GM18867 (cell line): ENCODE results near the gene ZNF860.
A peak's percentile ranks its signal among the peaks of the same experiment; 100 is the strongest.

Experiments
- ATAC-seq: cut with Tn5 transposase; IDR thresholded peaks from one replicate; pipeline ENCODE4 v1.9.1; 2021; ENCODE audit warnings: mild to moderate bottlenecking, moderate library complexity; ENCODE audit not compliant: unreplicated experiment

The ZNF860 gene

GRCh38 chr3:31981206-31982181, at the start of gene ZNF860, which contains the start of gene OSBPL10:
Gene ZNF860 (plus strand): TSS chr3:31981750. CDS start chr3:31989080, 7,330 bp downstream.
Gene OSBPL10 (minus strand): TSS chr3:31981262. CDS start chr3:31981179, 83 bp downstream.
- ATAC-seq = peak; percentile 29

- no peak for ATAC-seq
Measured at GRCh38 chr3:31932990-31933389, 48.6 kb upstream of the ZNF860 start.

GRCh38 chr3:31934018-31934417, 47.5 kb upstream of the ZNF860 start:
- no peak for ATAC-seq

GRCh38 chr3:31934866-31935265, 46.7 kb upstream of the ZNF860 start:
- ATAC-seq = no peak

GRCh38 chr3:31936420-31937060, 45.0 kb upstream of the ZNF860 start:
- ATAC-seq = no peak

GRCh38 chr3:31937225-31937624, 44.3 kb upstream of the ZNF860 start:
- ATAC-seq = no peak

GRCh38 chr3:31942446-31942845, 39.1 kb upstream of the ZNF860 start:
- ATAC-seq = no peak

- ATAC-seq = no peak
Measured at GRCh38 chr3:31943041-31943440, 38.5 kb upstream of the ZNF860 start.

- ATAC-seq = no peak
Measured at GRCh38 chr3:31945738-31946052, 35.9 kb upstream of the ZNF860 start.

GRCh38 chr3:31946484-31947081, 35.0 kb upstream of the ZNF860 start:
- ATAC-seq = no peak

- no peak for ATAC-seq
Measured at GRCh38 chr3:31947162-31947561, 34.4 kb upstream of the ZNF860 start.

GRCh38 chr3:31947671-31948091, 33.9 kb upstream of the ZNF860 start:
- no peak for ATAC-seq

GRCh38 chr3:31948280-31948679, 33.3 kb upstream of the ZNF860 start:
- no peak for ATAC-seq

GRCh38 chr3:31952205-31952604, 29.3 kb upstream of the ZNF860 start:
- peak; percentile 91 for ATAC-seq

GRCh38 chr3:31953091-31953490, 28.5 kb upstream of the ZNF860 start:
- peak; percentile 36 for ATAC-seq

GRCh38 chr3:31953636-31954035, 27.9 kb upstream of the ZNF860 start:
- ATAC-seq = no peak

GRCh38 chr3:31955581-31955980, 26.0 kb upstream of the ZNF860 start:
- no peak for ATAC-seq

- ATAC-seq = no peak
Measured at GRCh38 chr3:31957106-31957505, 24.4 kb upstream of the ZNF860 start.

- no peak for ATAC-seq
Measured at GRCh38 chr3:31958701-31959152, 22.8 kb upstream of the ZNF860 start.

GRCh38 chr3:31959251-31959650, 22.3 kb upstream of the ZNF860 start:
- no peak for ATAC-seq

GRCh38 chr3:31959951-31960792, 21.4 kb upstream of the ZNF860 start:
- ATAC-seq = peak; percentile 24
